Right ventricle myocardium inferior (tissue), 1 donor: ENCODE results near the gene ECI1. TPM values are rescaled to one million over a fixed set of nuclear protein-coding genes. Genes with fewer than 3 reads are reported as not detected.

Experiments used
- ATAC-seq: fragments of 200-7000 bp; cut with Tn5 transposase; one replicate; pipeline ENCODE4 v1.9.1; 2020; ENCODE audit warnings: mild to moderate bottlenecking, moderate library complexity
- DNase-seq: peaks from one replicate; pipeline ENCODE4 v3.0.0; 2021; ENCODE audit errors: missing footprints
- intact Hi-C: fragments of 100-400 bp; cut with DNase I; formaldehyde crosslinking; loops from one replicate; pipeline ENCODE4 v1.11.0; 2022
- total RNA-seq: library from RNA; stranded (reverse); fragmentation: NEBNext Ultra II Directional; extraction: Animal tissue kit (Norgen Biotek cat#: 25700); gene quantifications from one replicate; pipeline ENCODE4 v1.2.1, GENCODE V29; 2021
- donor health status: DM: no; HTN: yes; CAD: no; lungs with severe emphysema.

ECI1 gene
- total RNA-seq, 1 donor from 2014 or later, result 205 TPM

GRCh38 chr16:2238150-2238837 lies 13.1 kb downstream of the ECI1 start:
- peak; percentile 11 for ATAC-seq
- intact Hi-C loops, result no loop called here
- peak; percentile 25 for DNase-seq

GRCh38 chr16:2237493-2238149 lies 13.8 kb downstream of the ECI1 start:
- intact Hi-C loops, result no loop called here
- DNase-seq, result peak; percentile 50
- ATAC-seq, result peak; percentile 37

- ATAC-seq (no peak), DNase-seq (no peak)
- intact Hi-C loops, result no loop called here
Measured at GRCh38 chr16:2237102-2237482, 14.3 kb downstream of the ECI1 start.

- intact Hi-C loops, result no loop called here
- DNase-seq, result peak; percentile 65
- ATAC-seq, result peak; percentile 23
Measured at GRCh38 chr16:2236337-2237101, 14.9 kb downstream of the ECI1 start, which contains the start of gene DNASE1L2. DNASE1L2 (plus strand) TSS chr16:2236444; CDS start chr16:2236817, 373 bp downstream.

GRCh38 chr16:2235695-2236336 lies 15.6 kb downstream of the ECI1 start:
- ATAC-seq (no peak), DNase-seq (no peak)
- intact Hi-C loops, result no loop called here

- intact Hi-C loops, result no loop called here
- ATAC-seq (no peak), DNase-seq (no peak)
Measured at GRCh38 chr16:2235234-2235651, 16.1 kb downstream of the ECI1 start.

- ATAC-seq (no peak), DNase-seq (no peak)
- intact Hi-C loops, result no loop called here
Measured at GRCh38 chr16:2234813-2235170, 16.6 kb downstream of the ECI1 start.

- DNase-seq, result no peak
- ATAC-seq, result no peak
- intact Hi-C loops, result no loop called here
Measured at GRCh38 chr16:2233872-2234812, 17.2 kb downstream of the ECI1 start.

- no peak for DNase-seq
- ATAC-seq, result no peak
- intact Hi-C loops, result no loop called here
Measured at GRCh38 chr16:2233046-2233775, 18.2 kb downstream of the ECI1 start.

- DNase-seq (no peak), ATAC-seq (no peak)
Measured at GRCh38 chr16:2232094-2232990, 19.0 kb downstream of the ECI1 start.

GRCh38 chr16:2231016-2231931 lies 20.1 kb downstream of the ECI1 start:
- ATAC-seq (no peak), DNase-seq (no peak)
- intact Hi-C loops, result no loop called here

More at GRCh38 chr16:2232094-2232990, 19.0 kb downstream of the ECI1 start:
- intact Hi-C loops, result no loop called here

GRCh38 chr16:2230376-2230775 lies 21.0 kb downstream of the ECI1 start:
- ATAC-seq, result no peak
- intact Hi-C loops, result no loop called here
- DNase-seq, result no peak

- intact Hi-C loops, result no loop called here
- ATAC-seq, result no peak
- DNase-seq, result no peak
Measured at GRCh38 chr16:2229632-2230250, 21.6 kb downstream of the ECI1 start.

GRCh38 chr16:2229091-2229490 lies 22.3 kb downstream of the ECI1 start:
- no peak for ATAC-seq
- DNase-seq, result no peak
- intact Hi-C loops, result no loop called here

GRCh38 chr16:2228161-2228824 lies 23.1 kb downstream of the ECI1 start:
- DNase-seq (no peak), ATAC-seq (no peak)
- intact Hi-C loops, result no loop called here
